H1 (cell line): ENCODE measurements around the gene CFDP1. TPM values are rescaled to one million over a fixed set of nuclear protein-coding genes. Genes with fewer than 3 reads are reported as not detected.

Experiments used
- ATF2 ChIP-seq: IDR thresholded peaks from 2 replicates; pipeline ENCODE4 v1.6.1; 2012; ENCODE audit warnings: low read length, inconsistent platforms
- CREB1 ChIP-seq: IDR thresholded peaks from 2 replicates; pipeline ENCODE4 v1.6.1; 2012; ENCODE audit warnings: inconsistent platforms
- EGR1 ChIP-seq: IDR thresholded peaks from 2 replicates; pipeline ENCODE4 v1.6.1; 2011; ENCODE audit warnings: low read depth, low read length, borderline replicate concordance
- GTF2F1 ChIP-seq: IDR thresholded peaks from 2 replicates; pipeline ENCODE4 v1.6.1; 2012; ENCODE audit warnings: low read depth, low read length, improper control_type of control experiment, borderline replicate concordance
- KDM5A ChIP-seq: fragments of 200-600 bp; IDR thresholded peaks from 2 replicates; pipeline ENCODE4 v1.7.1; 2012; ENCODE audit warnings: mild to moderate bottlenecking, low read length, inconsistent platforms, mixed read lengths
- SIN3A ChIP-seq, 2 experiments: IDR thresholded peaks in 1 of 2; conservative IDR thresholded peaks in 1 of 2; 2 replicates each; pipeline ENCODE4 v1.6.1; 2011 to 2012; ENCODE audit warnings: low read length in 2 of 2, improper control_type of control experiment in 1 of 2, low read depth in 1 of 2, mild to moderate bottlenecking in 1 of 2
- SIX5 ChIP-seq: IDR thresholded peaks from 2 replicates; pipeline ENCODE4 v1.6.1; 2011; ENCODE audit warnings: mild to moderate bottlenecking, low read depth, low read length
- polyA plus RNA-seq, 7 experiments: library from polyadenylated mRNA; depleted of rRNA in 3 of 7; stranded (reverse) in 5 of 7; unstranded in 2 of 7; fragments of >200 nt in 5 of 7; fragments of 200-250 nt in 2 of 7; gene quantifications; 1 replicate in 5 of 7; 2 replicates in 1 of 7; 4 replicates in 1 of 7; pipeline versions ENCODE4 v1.2.1 to v1.2.3, GENCODE V29; 2011 to 2013; ENCODE audit warnings: missing spikeins in 2 of 7, mixed read lengths in 2 of 7
- total RNA-seq: library from RNA; stranded (reverse); fragmentation: NEBNext Ultra II Directional; extraction: Animal tissue kit (Norgen Biotek cat#: 25700); gene quantifications from 2 replicates; pipeline ENCODE4 v1.2.1, GENCODE V29; 2021

Gene CFDP1
- total and polyA plus RNA-seq, 2 of the 8 experiments (the other 6 are each of a cell fraction or from before 2014, with no cell fraction given) = 25.5 to 77.3 TPM

GRCh38 chr16:75383141-75383540 is 50.2 kb downstream of the CFDP1 start (continued):
- TF ChIP-seq ATF2 (no peak), KDM5A (no peak), SIN3A (conservative IDR thresholded peaks at IDR 0.05 in 1 of 2, IDR thresholded peaks at IDR 0.05 in 1 of 2; ENCODE audit: low read depth in 1 of 2, low read length in 2 of 2) (no peak), GTF2F1 (no peak), SIX5 (no peak), EGR1 (no peak), CREB1 (no peak)
